OCI-LY1 (cell line): ENCODE measurements around the gene PCP4L1.

Source experiments
- EZH2 ChIP-seq: fragments of 200-600 bp; sonication (generic), shearing (Covaris generic); IDR thresholded peaks from 2 replicates; pipeline ENCODE4 v1.8.0; 2017; ENCODE audit warnings: borderline replicate concordance, mixed run types, mild to moderate bottlenecking, antibody characterized with exemption, low read length, moderate library complexity, mixed read lengths
- TF ChIP-seq, protein P1 (sequence below): fragments of 200-600 bp; sonication (generic), shearing (Covaris generic); IDR thresholded peaks from 2 replicates; pipeline ENCODE4 v1.5.1; 2017; ENCODE audit warnings: mild to moderate bottlenecking, antibody characterized with exemption, low read length, moderate library complexity, mixed read lengths

GRCh38 chr1:161274874-161275273 lies 16.3 kb downstream of the PCP4L1 start:
- TF ChIP-seq, protein P1, sequence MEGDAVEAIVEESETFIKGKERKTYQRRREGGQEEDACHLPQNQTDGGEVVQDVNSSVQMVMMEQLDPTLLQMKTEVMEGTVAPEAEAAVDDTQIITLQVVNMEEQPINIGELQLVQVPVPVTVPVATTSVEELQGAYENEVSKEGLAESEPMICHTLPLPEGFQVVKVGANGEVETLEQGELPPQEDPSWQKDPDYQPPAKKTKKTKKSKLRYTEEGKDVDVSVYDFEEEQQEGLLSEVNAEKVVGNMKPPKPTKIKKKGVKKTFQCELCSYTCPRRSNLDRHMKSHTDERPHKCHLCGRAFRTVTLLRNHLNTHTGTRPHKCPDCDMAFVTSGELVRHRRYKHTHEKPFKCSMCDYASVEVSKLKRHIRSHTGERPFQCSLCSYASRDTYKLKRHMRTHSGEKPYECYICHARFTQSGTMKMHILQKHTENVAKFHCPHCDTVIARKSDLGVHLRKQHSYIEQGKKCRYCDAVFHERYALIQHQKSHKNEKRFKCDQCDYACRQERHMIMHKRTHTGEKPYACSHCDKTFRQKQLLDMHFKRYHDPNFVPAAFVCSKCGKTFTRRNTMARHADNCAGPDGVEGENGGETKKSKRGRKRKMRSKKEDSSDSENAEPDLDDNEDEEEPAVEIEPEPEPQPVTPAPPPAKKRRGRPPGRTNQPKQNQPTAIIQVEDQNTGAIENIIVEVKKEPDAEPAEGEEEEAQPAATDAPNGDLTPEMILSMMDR = no peak
- no peak for TF ChIP-seq EZH2
